Stomach (tissue), 9 donors: Measurements from ENCODE around the gene SLC13A3. TPM values are rescaled to one million over a fixed set of nuclear protein-coding genes. Genes with fewer than 3 reads are reported as not detected.

Experiments
- DNase-seq, 2 donors: peaks; one replicate each; pipeline versions ENCODE4 v3.0.0 to v3.0.0-alpha.2; 2013 to 2019
- H3K27ac ChIP-seq, 5 donors: fragments of 200-600 bp in 4 of 5; sonication (generic) in 4 of 5; one replicate each; pipeline ENCODE4 v1.5.1; 2013 to 2019; ENCODE audit warnings: mild to moderate bottlenecking in 1 of 5, moderate library complexity in 1 of 5
- H3K27me3 ChIP-seq, 3 donors: fragments of 200-600 bp; sonication (generic); one replicate each; pipeline ENCODE4 v1.5.1; 2017 to 2019; ENCODE audit warnings: mixed run types in 1 of 3
- H3K36me3 ChIP-seq, 4 donors: fragments of 200-600 bp; sonication (generic); 1 replicate in 3 of 4; 2 replicates in 1 of 4; pipeline ENCODE4 v1.5.1; 2016 to 2019
- H3K4me1 ChIP-seq, 4 donors: fragments of 200-600 bp; sonication (generic); one replicate each; pipeline ENCODE4 v1.5.1; 2016 to 2019
- H3K4me3 ChIP-seq, 4 donors: fragments of 200-600 bp; sonication (generic) in 3 of 4; one replicate each; pipeline ENCODE4 v1.5.1; 2016 to 2019; ENCODE audit warnings: mild to moderate bottlenecking in 1 of 4
- H3K9me3 ChIP-seq, 4 donors: fragments of 200-600 bp; sonication (generic); one replicate each; pipeline ENCODE4 v1.5.1; 2016 to 2019
- EP300 ChIP-seq: sonication (generic); formaldehyde crosslinking; IDR thresholded peaks from one replicate; pipeline ENCODE4 v1.6.1; 2017; ENCODE audit warnings: antibody characterized with exemption
- POLR2A ChIP-seq, 4 donors: fragments of 450-650 bp; IDR thresholded peaks; one replicate each; pipeline ENCODE4 v1.6.1; 2016; ENCODE audit warnings: antibody characterized with exemption in 4 of 4, control low read depth in 2 of 4, mild to moderate bottlenecking in 1 of 4, moderate library complexity in 1 of 4
- POLR2AphosphoS5 ChIP-seq, 3 donors: sonication (generic); formaldehyde crosslinking; IDR thresholded peaks; one replicate each; pipeline ENCODE4 v1.6.1; 2016; ENCODE audit warnings: antibody characterized with exemption in 3 of 3
- WGBS, 5 donors: extraction: QIAGEN DNeasy Blood & Tissue Kit in 3 of 5; methylation state at CpG; one replicate each; pipeline versions ENCODE4 v1.1.5 to v1.1.7; 2013 to 2018; 5-methylcytosine and 5-hydroxymethylcytosine counted together
- intact Hi-C: fragments of 100-400 bp; cut with DNase I; formaldehyde crosslinking; loops from one replicate; pipeline ENCODE4 v1.15.1; 2023; ENCODE audit warnings: low total_unique reads
- polyA plus RNA-seq, 3 donors: library from polyadenylated mRNA; stranded (reverse); fragments of 200-250 nt; gene quantifications; one replicate each; pipeline ENCODE4 v1.2.3, GENCODE V29; 2013
- total RNA-seq, 5 donors: library from RNA; depleted of rRNA; stranded (reverse); fragments of >200 nt; gene quantifications; one replicate each; pipeline versions ENCODE4 v1.1.0 to v1.2.3, GENCODE V29; 2014 to 2016
- TF ChIP-seq, protein P1 (sequence below), 7 experiments: fragments of 450-650 bp in 4 of 7; fragments of 200-600 bp in 3 of 7; sonication (generic) in 3 of 7; IDR thresholded peaks; one replicate each; pipeline ENCODE4 v1.5.1; 2016 to 2019; ENCODE audit warnings: antibody characterized with exemption in 7 of 7, control low read depth in 2 of 7, mild to moderate bottlenecking in 1 of 7
- donor health status: healthy with polysubstance abuse.
- donor health status: Bipolar disorder and iron deficiency.
- donor health status: healthy.

SLC13A3 gene
- total and polyA plus RNA-seq, 8 donors, result 0.61 to 6.6 (median 1.4) TPM; not detected in 2

- H3K27ac ChIP-seq, result no peak overlapping the region
- no peak overlapping the region for H3K4me3 ChIP-seq
- no peaks in the 10 kb centered on the region for H3K36me3 ChIP-seq
- no peak for DNase-seq
- intact Hi-C loops, result loop anchor here (5.0 kb wide), 1 partner anchor 163 kb away; no protein-coding TSS in a partner anchor
- WGBS, 5 donors, result 56 to 65% (median 58%) methylated on average over 3 of the region's 3 CpGs
- no peaks in the 10 kb centered on the region for H3K4me1 ChIP-seq
- peaks cover 0 to 53% (median 4%) of the 10 kb centered on the region in 3 donors for H3K27me3 ChIP-seq
- TF ChIP-seq POLR2A (IDR thresholded peaks at IDR 0.05) (no peak), EP300 (no peak), POLR2AphosphoS5 (IDR thresholded peaks at IDR 0.05) (no peak)
- TF ChIP-seq, protein P1, sequence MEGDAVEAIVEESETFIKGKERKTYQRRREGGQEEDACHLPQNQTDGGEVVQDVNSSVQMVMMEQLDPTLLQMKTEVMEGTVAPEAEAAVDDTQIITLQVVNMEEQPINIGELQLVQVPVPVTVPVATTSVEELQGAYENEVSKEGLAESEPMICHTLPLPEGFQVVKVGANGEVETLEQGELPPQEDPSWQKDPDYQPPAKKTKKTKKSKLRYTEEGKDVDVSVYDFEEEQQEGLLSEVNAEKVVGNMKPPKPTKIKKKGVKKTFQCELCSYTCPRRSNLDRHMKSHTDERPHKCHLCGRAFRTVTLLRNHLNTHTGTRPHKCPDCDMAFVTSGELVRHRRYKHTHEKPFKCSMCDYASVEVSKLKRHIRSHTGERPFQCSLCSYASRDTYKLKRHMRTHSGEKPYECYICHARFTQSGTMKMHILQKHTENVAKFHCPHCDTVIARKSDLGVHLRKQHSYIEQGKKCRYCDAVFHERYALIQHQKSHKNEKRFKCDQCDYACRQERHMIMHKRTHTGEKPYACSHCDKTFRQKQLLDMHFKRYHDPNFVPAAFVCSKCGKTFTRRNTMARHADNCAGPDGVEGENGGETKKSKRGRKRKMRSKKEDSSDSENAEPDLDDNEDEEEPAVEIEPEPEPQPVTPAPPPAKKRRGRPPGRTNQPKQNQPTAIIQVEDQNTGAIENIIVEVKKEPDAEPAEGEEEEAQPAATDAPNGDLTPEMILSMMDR (IDR thresholded peaks at IDR 0.05), result no peak
- H3K9me3 ChIP-seq, result peaks cover 0 to 4% (median under 1%) of the 10 kb centered on the region in 4 donors
These were observed 131.7 kb downstream of the SLC13A3 start for GRCh38 chr20:46519471-46520068.

- peak in 1 of 3 donors; percentile 54 for TF ChIP-seq POLR2AphosphoS5 (IDR thresholded peaks at IDR 0.05)
- TF ChIP-seq POLR2A (IDR thresholded peaks at IDR 0.05), result no peak
- Histone ChIP-seq H3K9me3 (no peaks in the 10 kb centered on the region), H3K36me3 (no peaks in the 10 kb centered on the region), H3K27me3 (peaks cover 0 to 30% (median 7%) of the 10 kb centered on the region in 3 donors), H3K4me3 (peak within 1 kb of the TSS; percentile 59 to 71 (median 60)), H3K27ac (peak within 1 kb of the TSS; percentile 52 to 79 (median 65)), H3K4me1 (peaks cover 0 to 15% (median 11%) of the 10 kb centered on the region in 4 donors)
- intact Hi-C loops, result no loop called here
- WGBS, 5 donors, result 4 to 6% (median 5%) methylated on average over 39 to 49 of the region's 49 CpGs
- peak; percentile 62 to 93 for DNase-seq
These were observed 138.1 kb downstream of the SLC13A3 start, which contains the start of gene ZNF334 for GRCh38 chr20:46512943-46513844. Gene ZNF334 (minus strand): TSS chr20:46513559. CDS start chr20:46512102, 1,457 bp downstream.

GRCh38 chr20:46509523-46509922 is 141.7 kb downstream of the SLC13A3 start:
- H3K27me3 ChIP-seq, result peaks cover 0 to 3% (median under 1%) of the 10 kb centered on the region in 3 donors
- DNase-seq, result no peak
- peaks cover 0 to 15% (median 11%) of the 10 kb centered on the region in 4 donors for H3K4me1 ChIP-seq
- no peak overlapping the region for H3K27ac ChIP-seq
- no peaks in the 10 kb centered on the region for H3K9me3 ChIP-seq
- intact Hi-C loops, result no loop called here
- WGBS, 5 donors, result 75 to 86% (median 79%) methylated on average over 2 of the region's 2 CpGs
- H3K36me3 ChIP-seq, result no peaks in the 10 kb centered on the region
- TF ChIP-seq POLR2A (IDR thresholded peaks at IDR 0.05) (no peak), EP300 (no peak), POLR2AphosphoS5 (IDR thresholded peaks at IDR 0.05) (no peak)
- TF ChIP-seq, protein P1 (IDR thresholded peaks at IDR 0.05), result no peak
- H3K4me3 ChIP-seq, result no peak overlapping the region

Other genes starting within 250 kb of the SLC13A3 start
- 10 to 100 TPM in 4 of 5 donors, 1 to 10 TPM in 1; 9.9 to 37.7 (median 25.0) TPM for gene ELMO2, start 244.8 kb downstream of the SLC13A3 start, total RNA-seq
- 10 to 100 TPM; 12.9 to 22.6 (median 18.0) TPM for gene ELMO2, start 244.8 kb downstream of the SLC13A3 start, polyA plus RNA-seq
- 10 to 100 TPM in 2 of 5 donors, 1 to 10 TPM in 3; 1.4 to 12.8 (median 5.4) TPM for gene ZNF334, start 137.9 kb downstream of the SLC13A3 start, total RNA-seq
- gene ZNF334, start 137.9 kb downstream of the SLC13A3 start, polyA plus RNA-seq, result 1 to 10 TPM; 1.6 to 4.4 (median 2.0) TPM
- gene OCSTAMP, start 100.8 kb downstream of the SLC13A3 start, total RNA-seq, result not detected
- gene OCSTAMP, start 100.8 kb downstream of the SLC13A3 start, polyA plus RNA-seq, result not detected
- gene TP53RK, start 38.0 kb upstream of the SLC13A3 start, total RNA-seq, result 10 to 100 TPM in 3 of 5 donors, 1 to 10 TPM in 2; 1.8 to 64.3 (median 14.1) TPM
- 10 to 100 TPM in 2 of 3 donors, 1 to 10 TPM in 1; 7.8 to 14.2 (median 11.7) TPM for gene TP53RK, start 38.0 kb upstream of the SLC13A3 start, polyA plus RNA-seq
- 10 to 100 TPM; 13.4 to 66.1 (median 35.0) TPM for gene SLC2A10, start 58.2 kb upstream of the SLC13A3 start, total RNA-seq
- gene SLC2A10, start 58.2 kb upstream of the SLC13A3 start, polyA plus RNA-seq, result 10 to 100 TPM in 2 of 3 donors, 1 to 10 TPM in 1; 8.5 to 13.3 (median 10.5) TPM
- gene EYA2, start 243.4 kb upstream of the SLC13A3 start, total RNA-seq, result 10 to 100 TPM in 2 of 5 donors, 1 to 10 TPM in 3; 1.8 to 86.2 (median 3.2) TPM
- 10 to 100 TPM in 1 of 3 donors, 1 to 10 TPM in 2; 5.3 to 13.3 (median 5.7) TPM for gene EYA2, start 243.4 kb upstream of the SLC13A3 start, polyA plus RNA-seq